Measurements from ENCODE around the gene OR5AN1.

Gene OR5AN1

GRCh38 chr11:59418156-59418555, 59.5 kb downstream of the OR5AN1 start:
- in situ Hi-C loops (cut with MboI; ENCODE audit: low sequenced_read_pairs): no loop called here
